AG04449 (cell line): ENCODE measurements around the gene HIPK2.

Source experiments
- CTCF ChIA-PET: fragments of 350-600 bp; formaldehyde crosslinking; extraction: SDS; loops from one replicate; lab custom pipeline; 2021; ENCODE audit warnings: antibody characterized with exemption; lab: Yijun Ruan, JAX
- POLR2A ChIA-PET: fragments of 400-600, 350-600 bp; formaldehyde crosslinking; extraction: SDS; loops from one replicate; lab custom pipeline; 2020; ENCODE audit warnings: antibody characterized with exemption, inconsistent platforms; lab: Yijun Ruan, JAX
- DNase-seq: peaks from one replicate; pipeline ENCODE4 v3.0.0-alpha.2; 2010; ENCODE audit warnings: low read depth, low spot score
- H3K4me3 ChIP-seq: 2 replicates; pipeline ENCODE4 v1.5.1; 2011; ENCODE audit warnings: low read depth, mild to moderate bottlenecking, control low read depth, low read length
- TF ChIP-seq, protein P1 (sequence below): IDR thresholded peaks from one replicate; pipeline ENCODE4 v1.5.1; 2011; ENCODE audit warnings: mild to moderate bottlenecking, moderate library complexity, low read length, control low read depth, inconsistent platforms; ENCODE audit not compliant: insufficient read depth; ENCODE audit errors: missing control alignments

Gene HIPK2

DNA sequence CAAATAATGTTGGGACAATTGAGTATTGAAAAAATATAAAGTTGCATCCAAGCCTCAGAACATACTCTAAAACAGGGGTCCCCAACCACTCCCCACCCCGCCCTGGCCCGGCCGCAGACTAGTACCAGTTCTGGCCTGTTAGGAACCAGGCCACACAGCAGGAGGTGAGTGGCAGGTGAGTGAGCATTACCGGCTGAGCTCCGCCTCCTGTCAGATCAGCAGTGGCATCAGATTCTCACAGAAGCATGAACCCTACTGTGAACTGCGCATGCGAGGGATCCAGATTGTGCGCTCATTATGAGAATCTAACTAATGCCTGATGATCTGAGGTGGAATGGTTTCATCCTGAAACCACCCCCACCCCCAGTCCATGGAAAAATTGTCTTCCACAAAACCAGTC lies 19.4 kb downstream of the HIPK2 start:
- no peak overlapping the region for H3K4me3 ChIP-seq
- ChIA-PET CTCF (no interaction called here), POLR2A (no interaction called here)
- TF ChIP-seq, protein P1, sequence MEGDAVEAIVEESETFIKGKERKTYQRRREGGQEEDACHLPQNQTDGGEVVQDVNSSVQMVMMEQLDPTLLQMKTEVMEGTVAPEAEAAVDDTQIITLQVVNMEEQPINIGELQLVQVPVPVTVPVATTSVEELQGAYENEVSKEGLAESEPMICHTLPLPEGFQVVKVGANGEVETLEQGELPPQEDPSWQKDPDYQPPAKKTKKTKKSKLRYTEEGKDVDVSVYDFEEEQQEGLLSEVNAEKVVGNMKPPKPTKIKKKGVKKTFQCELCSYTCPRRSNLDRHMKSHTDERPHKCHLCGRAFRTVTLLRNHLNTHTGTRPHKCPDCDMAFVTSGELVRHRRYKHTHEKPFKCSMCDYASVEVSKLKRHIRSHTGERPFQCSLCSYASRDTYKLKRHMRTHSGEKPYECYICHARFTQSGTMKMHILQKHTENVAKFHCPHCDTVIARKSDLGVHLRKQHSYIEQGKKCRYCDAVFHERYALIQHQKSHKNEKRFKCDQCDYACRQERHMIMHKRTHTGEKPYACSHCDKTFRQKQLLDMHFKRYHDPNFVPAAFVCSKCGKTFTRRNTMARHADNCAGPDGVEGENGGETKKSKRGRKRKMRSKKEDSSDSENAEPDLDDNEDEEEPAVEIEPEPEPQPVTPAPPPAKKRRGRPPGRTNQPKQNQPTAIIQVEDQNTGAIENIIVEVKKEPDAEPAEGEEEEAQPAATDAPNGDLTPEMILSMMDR = no peak
- DNase-seq = no peak

DNA sequence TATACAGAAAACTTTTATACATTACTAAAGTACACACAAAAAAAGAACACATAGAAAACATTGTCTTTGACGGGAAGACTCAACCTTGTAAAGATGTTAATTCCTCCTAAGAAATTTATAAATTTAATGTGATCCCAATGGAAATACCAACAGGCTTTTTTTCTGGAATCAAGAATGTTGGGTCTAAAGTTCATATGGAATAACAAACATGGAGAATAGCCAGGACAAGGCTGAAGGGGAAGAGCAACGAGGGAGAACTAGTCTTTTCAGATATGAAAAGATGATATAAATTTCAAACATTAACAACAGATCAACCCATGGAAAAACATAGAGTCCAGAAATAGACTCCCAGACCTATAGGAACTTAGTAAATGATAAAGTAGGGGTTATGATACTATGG lies 19.8 kb downstream of the HIPK2 start:
- CTCF ChIA-PET = interaction anchor here (1.7 kb wide), 1 partner anchor 12 kb away, joined by 6 read pairs; no protein-coding TSS in a partner anchor
- TF ChIP-seq, protein P1 = no peak
- H3K4me3 ChIP-seq = no peak overlapping the region
- POLR2A ChIA-PET = no interaction called here
- no peak for DNase-seq

DNA sequence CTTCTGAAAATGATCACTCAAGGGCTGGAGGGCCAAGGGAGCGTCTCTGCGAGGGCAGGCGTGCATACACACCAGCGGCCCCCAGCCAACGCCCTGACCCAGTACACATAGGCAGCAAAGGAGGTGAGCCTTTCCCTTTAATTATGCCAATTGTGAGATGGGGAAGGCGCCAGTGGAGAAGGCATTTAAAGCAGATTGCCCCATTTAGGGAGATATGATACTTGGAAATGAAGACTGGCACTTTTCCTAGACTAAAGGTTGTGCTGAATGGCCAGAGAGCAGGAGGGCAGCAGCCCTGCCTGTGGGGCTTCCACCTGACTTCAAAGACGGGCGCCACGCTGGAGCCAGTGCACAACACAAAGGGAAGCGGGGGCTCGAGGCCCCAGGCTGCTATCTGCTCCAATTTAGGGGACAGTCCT lies 24.1 kb downstream of the HIPK2 start:
- DNase-seq = no peak
- TF ChIP-seq, protein P1 = no peak
- ChIA-PET POLR2A (interaction anchor here (0.9 kb wide), 1 partner anchor 15 kb away, joined by 3 read pairs; no protein-coding TSS in a partner anchor), CTCF (interaction anchor here (1.0 to 4.3 kb wide), 5 partner anchors 10 to 249 kb away, joined by 3 to 15 read pairs (median 3); no protein-coding TSS in a partner anchor)
- H3K4me3 ChIP-seq = no peak overlapping the region

DNA sequence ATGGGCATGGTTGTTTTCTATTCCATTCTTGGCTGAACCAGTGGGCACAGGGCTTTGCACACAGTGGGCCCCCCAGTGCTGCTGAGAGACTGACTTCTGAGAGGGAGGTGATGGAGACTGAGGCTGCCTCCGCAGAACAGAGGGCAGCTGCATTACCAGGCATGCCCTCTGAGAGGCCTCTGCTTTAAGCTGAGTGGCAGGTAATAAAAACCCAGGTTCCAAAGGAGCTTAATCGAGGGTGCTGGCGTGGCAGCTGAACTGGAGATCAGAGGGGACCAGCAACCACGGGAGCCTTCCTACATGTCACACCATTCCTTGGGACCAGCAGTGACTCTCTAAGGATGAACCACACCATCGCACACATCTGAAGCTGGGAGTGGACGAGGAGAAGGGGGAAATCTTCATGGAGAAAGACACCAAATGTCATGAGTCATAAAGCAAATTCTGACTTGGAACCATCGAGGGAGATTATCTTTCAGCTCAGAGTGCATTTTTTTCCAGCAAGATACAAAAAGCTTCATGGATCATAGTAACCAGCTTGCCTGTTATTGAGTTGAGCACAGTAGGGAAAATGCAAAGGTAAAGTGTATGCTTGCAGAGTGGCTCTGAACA lies 24.6 kb downstream of the HIPK2 start:
- no peak for DNase-seq
- POLR2A ChIA-PET = interaction anchor here (0.9 kb wide), 1 partner anchor 15 kb away, joined by 3 read pairs; no protein-coding TSS in a partner anchor
- no peak overlapping the region for H3K4me3 ChIP-seq
- CTCF ChIA-PET = interaction anchor here (1.1 to 4.3 kb wide), 5 partner anchors 8 to 250 kb away, joined by 3 to 15 read pairs (median 3); no protein-coding TSS in a partner anchor
- TF ChIP-seq, protein P1 = no peak

DNA sequence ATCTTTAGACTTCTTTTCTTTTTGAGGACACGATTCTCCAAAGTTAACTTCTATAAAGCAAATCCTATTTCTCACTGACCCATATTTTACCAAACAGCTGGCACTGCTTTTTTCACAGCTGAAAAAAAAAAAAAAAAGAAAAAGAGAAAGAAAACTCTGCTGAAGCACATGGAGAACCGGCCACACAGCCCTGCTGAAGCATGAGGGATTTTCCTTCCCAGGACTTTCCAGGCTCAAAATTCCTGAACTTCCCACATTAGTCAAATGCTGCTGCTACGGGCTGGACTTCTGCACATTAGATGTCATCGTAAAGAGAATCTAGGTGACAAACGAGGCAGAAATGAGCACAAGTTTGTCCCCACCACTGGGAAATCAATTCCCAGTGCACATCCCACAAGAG lies 25.2 kb downstream of the HIPK2 start:
- TF ChIP-seq, protein P1 = no peak
- CTCF ChIA-PET = interaction anchor here (1.1 to 4.3 kb wide), 6 partner anchors 9 to 250 kb away, joined by 3 to 15 read pairs (median 4); no protein-coding TSS in a partner anchor
- POLR2A ChIA-PET = interaction anchor here (0.6 kb wide), 1 partner anchor 25 kb away, joined by 3 read pairs; no protein-coding TSS in a partner anchor
- no peak overlapping the region for H3K4me3 ChIP-seq
- no peak for DNase-seq

DNA sequence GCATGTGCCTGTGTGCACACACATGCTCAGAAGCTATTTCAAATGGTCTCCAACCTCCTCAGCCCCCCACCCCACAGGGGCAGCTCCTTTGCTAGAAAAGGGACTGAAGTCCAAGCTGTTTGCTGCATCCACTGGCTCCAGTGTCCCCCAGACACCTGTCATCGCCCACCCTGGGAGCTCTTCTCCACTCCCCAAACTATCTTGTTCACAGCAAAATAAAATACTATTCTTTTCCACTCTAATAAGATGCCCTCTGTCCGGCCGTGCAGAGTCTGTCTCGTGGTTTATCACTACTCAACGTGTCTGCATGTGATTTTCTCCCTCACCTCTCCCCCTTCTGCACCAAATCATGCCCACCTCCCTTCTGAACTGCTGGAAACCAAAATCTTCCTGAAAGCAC lies 25.6 kb downstream of the HIPK2 start:
- POLR2A ChIA-PET = interaction anchor here (0.6 kb wide), 1 partner anchor 25 kb away, joined by 3 read pairs; no protein-coding TSS in a partner anchor
- CTCF ChIA-PET = interaction anchor here (1.0 to 4.3 kb wide), 4 partner anchors 9 to 247 kb away, joined by 3 to 15 read pairs (median 4); no protein-coding TSS in a partner anchor
- TF ChIP-seq, protein P1 = no peak
- DNase-seq = no peak
- H3K4me3 ChIP-seq = no peak overlapping the region
